Duodenal mucosa (tissue), 2 donors: Measurements from ENCODE around the gene PCLO.

Experiments
- H3K27ac ChIP-seq: one replicate; pipeline ENCODE4 v1.7.0; 2013; ENCODE audit warnings: low read depth, low read length
- H3K27me3 ChIP-seq, 2 donors: one replicate each; pipeline ENCODE4 v1.7.0; 2013; ENCODE audit warnings: low read length in 2 of 2, control low read depth in 1 of 2; ENCODE audit not compliant: insufficient read depth in 2 of 2, control insufficient read depth in 1 of 2
- H3K36me3 ChIP-seq, 2 donors: one replicate each; pipeline ENCODE4 v1.7.0; 2013; ENCODE audit warnings: low read length in 2 of 2, control low read depth in 1 of 2; ENCODE audit not compliant: insufficient read depth in 2 of 2, control insufficient read depth in 1 of 2
- H3K4me1 ChIP-seq, 2 donors: one replicate each; pipeline ENCODE4 v1.7.0; 2013; ENCODE audit warnings: low read length in 2 of 2, control low read depth in 1 of 2; ENCODE audit not compliant: insufficient read depth in 2 of 2, control insufficient read depth in 1 of 2
- H3K4me3 ChIP-seq, 2 donors: one replicate each; pipeline ENCODE4 v1.7.0; 2013; ENCODE audit warnings: low read length in 2 of 2, low read depth in 1 of 2
- H3K9ac ChIP-seq, 2 donors: one replicate each; pipeline ENCODE4 v1.7.0; 2013; ENCODE audit warnings: low read length in 2 of 2, low read depth in 1 of 2
- H3K9me3 ChIP-seq, 2 donors: one replicate each; pipeline ENCODE4 v1.7.0; 2013; ENCODE audit warnings: low read length in 2 of 2, control low read depth in 1 of 2; ENCODE audit not compliant: control insufficient read depth in 1 of 2

PCLO gene

GRCh38 chr7:82816272-82816671 is 346.4 kb downstream of the PCLO start:
- Histone ChIP-seq H3K4me1 (no peaks in the 10 kb centered on the region), H3K4me3 (no peak overlapping the region), H3K9me3 (no peaks in the 10 kb centered on the region), H3K36me3 (no peaks in the 10 kb centered on the region), H3K9ac (no peak overlapping the region), H3K27me3 (no peaks in the 10 kb centered on the region), H3K27ac (no peak overlapping the region)

- Histone ChIP-seq H3K9ac (no peak overlapping the region), H3K27ac (no peak overlapping the region), H3K9me3 (no peaks in the 10 kb centered on the region), H3K4me3 (no peak overlapping the region), H3K27me3 (no peaks in the 10 kb centered on the region), H3K36me3 (no peaks in the 10 kb centered on the region), H3K4me1 (no peaks in the 10 kb centered on the region)
These were observed 352.0 kb downstream of the PCLO start for GRCh38 chr7:82810558-82811259.

- Histone ChIP-seq H3K36me3 (no peaks in the 10 kb centered on the region), H3K4me1 (no peaks in the 10 kb centered on the region), H3K9me3 (no peaks in the 10 kb centered on the region), H3K27me3 (no peaks in the 10 kb centered on the region), H3K4me3 (no peak overlapping the region), H3K27ac (no peak overlapping the region), H3K9ac (no peak overlapping the region)
These were observed 354.1 kb downstream of the PCLO start for GRCh38 chr7:82808633-82809032.

GRCh38 chr7:82805527-82805960 is 357.1 kb downstream of the PCLO start:
- Histone ChIP-seq H3K27ac (no peak overlapping the region), H3K36me3 (no peaks in the 10 kb centered on the region), H3K27me3 (no peaks in the 10 kb centered on the region), H3K4me1 (no peaks in the 10 kb centered on the region), H3K9me3 (no peaks in the 10 kb centered on the region), H3K4me3 (no peak overlapping the region), H3K9ac (no peak overlapping the region)

- H3K9ac ChIP-seq: no peak overlapping the region
- no peaks in the 10 kb centered on the region for H3K9me3 ChIP-seq
- no peaks in the 10 kb centered on the region for H3K27me3 ChIP-seq
- H3K4me3 ChIP-seq: no peak overlapping the region
- no peaks in the 10 kb centered on the region for H3K4me1 ChIP-seq
- no peaks in the 10 kb centered on the region for H3K36me3 ChIP-seq
- H3K27ac ChIP-seq: no peak overlapping the region
These were observed 359.3 kb downstream of the PCLO start for GRCh38 chr7:82803411-82803810.

GRCh38 chr7:82789883-82790609 is 372.6 kb downstream of the PCLO start:
- Histone ChIP-seq H3K9ac (no peak overlapping the region), H3K27ac (no peak overlapping the region), H3K27me3 (no peaks in the 10 kb centered on the region), H3K36me3 (no peaks in the 10 kb centered on the region), H3K9me3 (no peaks in the 10 kb centered on the region), H3K4me1 (no peaks in the 10 kb centered on the region), H3K4me3 (no peak overlapping the region)

- Histone ChIP-seq H3K36me3 (no peaks in the 10 kb centered on the region), H3K9me3 (no peaks in the 10 kb centered on the region), H3K4me3 (no peak overlapping the region), H3K9ac (no peak overlapping the region), H3K27ac (no peak overlapping the region), H3K4me1 (no peaks in the 10 kb centered on the region), H3K27me3 (no peaks in the 10 kb centered on the region)
These were observed 384.7 kb downstream of the PCLO start for GRCh38 chr7:82778021-82778420.

- Histone ChIP-seq H3K9me3 (no peaks in the 10 kb centered on the region), H3K4me1 (no peaks in the 10 kb centered on the region), H3K4me3 (no peak overlapping the region), H3K27me3 (no peaks in the 10 kb centered on the region), H3K9ac (no peak overlapping the region), H3K27ac (no peak overlapping the region), H3K36me3 (no peaks in the 10 kb centered on the region)
These were observed 399.8 kb downstream of the PCLO start for GRCh38 chr7:82762880-82763279.

GRCh38 chr7:82760831-82761230 is 401.9 kb downstream of the PCLO start:
- no peak overlapping the region for H3K27ac ChIP-seq
- no peaks in the 10 kb centered on the region for H3K27me3 ChIP-seq
- H3K4me3 ChIP-seq: no peak overlapping the region
- no peaks in the 10 kb centered on the region for H3K36me3 ChIP-seq
- H3K4me1 ChIP-seq: no peaks in the 10 kb centered on the region
- H3K9ac ChIP-seq: no peak overlapping the region
- H3K9me3 ChIP-seq: no peaks in the 10 kb centered on the region

- Histone ChIP-seq H3K4me3 (no peak overlapping the region), H3K4me1 (no peaks in the 10 kb centered on the region), H3K36me3 (no peaks in the 10 kb centered on the region), H3K9ac (no peak overlapping the region), H3K9me3 (no peaks in the 10 kb centered on the region), H3K27me3 (no peaks in the 10 kb centered on the region), H3K27ac (no peak overlapping the region)
These were observed 402.6 kb downstream of the PCLO start for GRCh38 chr7:82760074-82760473.
